IMR-90 (cell line): ENCODE measurements around the gene CD2AP. TPM values are rescaled to one million over a fixed set of nuclear protein-coding genes. Genes with fewer than 3 reads are reported as not detected.

ENCODE experiments used
- ATAC-seq: fragments of 200-7000 bp; cut with Tn5 transposase; 2 replicates; pipeline ENCODE4 v1.9.1; 2020; ENCODE audit warnings: low read depth, mild to moderate bottlenecking, moderate library complexity
- BruUV-seq: library from RNA; stranded (reverse); fragments of 400-500 nt; replicated peaks from 2 replicates; lab custom pipeline; 2021; lab: Mats Ljungman, UMichigan
- CTCF ChIA-PET: fragments of 300-600 bp; formaldehyde crosslinking; extraction: SDS; loops from one replicate; lab custom pipeline; 2021; ENCODE audit warnings: antibody characterized with exemption; lab: Yijun Ruan, JAX
- POLR2A ChIA-PET: fragments of 300-600 bp; sonication (Branson Sonifier 250); formaldehyde crosslinking; loops from one replicate; lab custom pipeline; 2022; ENCODE audit warnings: antibody characterized with exemption; ENCODE audit not compliant: unreplicated experiment; lab: Charles Lee
- DNase-seq: peaks from one replicate; pipeline ENCODE4 v3.0.0; 2013
- H2AFZ ChIP-seq: replicated peaks from 2 replicates; pipeline ENCODE3; 2013; ENCODE audit warnings: low read length, mild to moderate bottlenecking; ENCODE audit not compliant: poor library complexity
- H2AK5ac ChIP-seq: 2 replicates; pipeline ENCODE4 v1.6.1; 2013; ENCODE audit warnings: low read depth, low read length, inconsistent platforms
- H2AK9ac ChIP-seq: replicated peaks from 2 replicates; pipeline ENCODE3; 2013; ENCODE audit warnings: mild to moderate bottlenecking, low read depth, low read length, moderate library complexity; ENCODE audit not compliant: poor library complexity
- H2BK120ac ChIP-seq: 2 replicates; pipeline ENCODE4 v1.6.1; 2013; ENCODE audit warnings: low read depth, low read length, inconsistent platforms
- H2BK15ac ChIP-seq: 3 replicates; pipeline ENCODE4 v1.6.1; 2013; ENCODE audit warnings: low read depth, low read length, inconsistent platforms
- H2BK20ac ChIP-seq: 2 replicates; pipeline ENCODE4 v1.6.1; 2013; ENCODE audit warnings: low read depth, mild to moderate bottlenecking, inconsistent platforms, low read length, moderate library complexity
- H2BK5ac ChIP-seq: 2 replicates; pipeline ENCODE4 v1.6.1; 2013; ENCODE audit warnings: mild to moderate bottlenecking, low read depth, low read length, inconsistent platforms; ENCODE audit not compliant: poor library complexity, severe bottlenecking
- H3K14ac ChIP-seq: replicated peaks from 2 replicates; pipeline ENCODE4 v1.6.1; 2013; ENCODE audit warnings: low read depth, low read length, inconsistent platforms
- H3K18ac ChIP-seq: 2 replicates; pipeline ENCODE4 v1.6.1; 2013; ENCODE audit warnings: low read depth, low read length, control low read depth
- H3K23ac ChIP-seq: 2 replicates; pipeline ENCODE4 v1.6.1; 2013; ENCODE audit warnings: low read depth, low read length, inconsistent platforms
- H3K27ac ChIP-seq: 2 replicates; pipeline ENCODE4 v1.5.1; 2013; ENCODE audit warnings: mild to moderate bottlenecking, control low read depth, low read length; ENCODE audit not compliant: insufficient read depth
- H3K27me3 ChIP-seq: 2 replicates; pipeline ENCODE4 v1.6.1; 2013; ENCODE audit warnings: low read length; ENCODE audit not compliant: control insufficient read depth, insufficient read depth
- H3K36me3 ChIP-seq: 2 replicates; pipeline ENCODE4 v1.6.1; 2013; ENCODE audit warnings: low read length, mixed read lengths; ENCODE audit not compliant: control insufficient read depth, insufficient read depth
- H3K4ac ChIP-seq: 2 replicates; pipeline ENCODE4 v1.6.1; 2013; ENCODE audit warnings: low read depth, low read length, inconsistent platforms
- H3K4me1 ChIP-seq: 2 replicates; pipeline ENCODE4 v1.6.1; 2013; ENCODE audit warnings: low read length, mixed read lengths; ENCODE audit not compliant: control insufficient read depth, insufficient read depth
- H3K4me2 ChIP-seq: 2 replicates; pipeline ENCODE4 v1.6.1; 2013; ENCODE audit warnings: low read depth, mild to moderate bottlenecking, control low read depth, low read length, moderate library complexity
- H3K4me3 ChIP-seq: 2 replicates; pipeline ENCODE4 v1.5.1; 2013; ENCODE audit warnings: low read depth, mild to moderate bottlenecking, control low read depth, low read length, moderate library complexity; ENCODE audit not compliant: insufficient read depth
- H3K56ac ChIP-seq: 2 replicates; pipeline ENCODE4 v1.6.1; 2013; ENCODE audit warnings: low read length, inconsistent platforms; ENCODE audit not compliant: insufficient read depth; ENCODE audit errors: extremely low read depth
- H3K79me1 ChIP-seq, 2 experiments: 2 replicates each; pipeline ENCODE4 v1.6.1; 2013; ENCODE audit warnings: low read length in 2 of 2, inconsistent platforms in 1 of 2, low read depth in 1 of 2
- H3K9ac ChIP-seq: 2 replicates; pipeline ENCODE4 v1.6.1; 2013; ENCODE audit warnings: low read depth, low read length, control low read depth
- H3K9me1 ChIP-seq: 2 replicates; pipeline ENCODE4 v1.6.1; 2013; ENCODE audit warnings: low read length, inconsistent platforms; ENCODE audit not compliant: insufficient read depth
- H3K9me3 ChIP-seq: 2 replicates; pipeline ENCODE4 v1.6.1; 2013; ENCODE audit warnings: low read length; ENCODE audit not compliant: control insufficient read depth, insufficient read depth
- H4K20me1 ChIP-seq: 2 replicates; pipeline ENCODE4 v1.6.1; 2013; ENCODE audit warnings: low read length, inconsistent platforms; ENCODE audit not compliant: insufficient read depth
- H4K5ac ChIP-seq: 2 replicates; pipeline ENCODE4 v1.6.1; 2013; ENCODE audit warnings: mild to moderate bottlenecking, low read depth, low read length, control low read depth
- H4K8ac ChIP-seq, 2 experiments: 2 replicates each; pipeline ENCODE4 v1.6.1; 2013; ENCODE audit warnings: low read depth in 2 of 2, low read length in 2 of 2, control low read depth in 1 of 2, inconsistent platforms in 1 of 2
- H4K91ac ChIP-seq: 2 replicates; pipeline ENCODE4 v1.6.1; 2013; ENCODE audit warnings: low read depth, low read length, inconsistent platforms; ENCODE audit not compliant: insufficient read depth
- BHLHE40 ChIP-seq: fragments of 150-350 bp; IDR thresholded peaks from 2 replicates; pipeline ENCODE4 v1.6.1; 2016; ENCODE audit warnings: mild to moderate bottlenecking, low read depth, low read length
- CEBPB ChIP-seq: IDR thresholded peaks from 2 replicates; pipeline ENCODE4 v1.6.1; 2012; ENCODE audit warnings: low read depth, low read length, improper control_type of control experiment
- CHD1 ChIP-seq: IDR thresholded peaks from 2 replicates; pipeline ENCODE4 v1.6.1; 2012; ENCODE audit warnings: low read depth, low read length, improper control_type of control experiment
- FOS ChIP-seq: fragments of 150-350 bp; IDR thresholded peaks from 2 replicates; pipeline ENCODE4 v1.6.1; 2016; ENCODE audit warnings: low read depth, low read length
- MAFK ChIP-seq: IDR thresholded peaks from 2 replicates; pipeline ENCODE4 v1.6.1; 2012; ENCODE audit warnings: low read depth, low read length, improper control_type of control experiment
- MAZ ChIP-seq: IDR thresholded peaks from 2 replicates; pipeline ENCODE4 v1.6.1; 2012; ENCODE audit warnings: low read depth, mild to moderate bottlenecking, low read length, improper control_type of control experiment, moderate library complexity, borderline replicate concordance
- MXI1 ChIP-seq: IDR thresholded peaks from 2 replicates; pipeline ENCODE4 v1.6.1; 2012; ENCODE audit warnings: low read depth, mild to moderate bottlenecking, low read length, moderate library complexity, borderline replicate concordance
- NFE2L2 ChIP-seq: fragments of 150-350 bp; IDR thresholded peaks from 2 replicates; pipeline ENCODE4 v1.6.1; 2016; ENCODE audit warnings: low read depth, mild to moderate bottlenecking, low read length
- POLR2A ChIP-seq: IDR thresholded peaks from 2 replicates; pipeline ENCODE4 v1.6.1; 2012; ENCODE audit warnings: mild to moderate bottlenecking, low read depth, low read length
- RAD21 ChIP-seq: IDR thresholded peaks from 2 replicates; pipeline ENCODE4 v1.6.1; 2012; ENCODE audit warnings: low read length, improper control_type of control experiment
- RCOR1 ChIP-seq: IDR thresholded peaks from 2 replicates; pipeline ENCODE4 v1.6.1; 2012; ENCODE audit warnings: mild to moderate bottlenecking, low read length, improper control_type of control experiment; ENCODE audit not compliant: insufficient replicate concordance
- RFX5 ChIP-seq: IDR thresholded peaks from 2 replicates; pipeline ENCODE4 v1.8.0; 2012; ENCODE audit warnings: low read depth, mild to moderate bottlenecking, low read length, moderate library complexity
- SMC3 ChIP-seq: fragments of 150-350 bp; IDR thresholded peaks from 2 replicates; pipeline ENCODE4 v1.6.1; 2016; ENCODE audit warnings: low read depth, mild to moderate bottlenecking, antibody characterized with exemption, low read length, moderate library complexity
- USF2 ChIP-seq: fragments of 150-350 bp; IDR thresholded peaks from 2 replicates; pipeline ENCODE4 v1.6.1; 2017; ENCODE audit warnings: mild to moderate bottlenecking, antibody characterized with exemption, low read length, low read depth
- WGBS, 2 experiments: methylation state at CpG; one replicate each; pipeline versions ENCODE4 v1.1.5 to v1.1.7; 2013; ENCODE audit warnings: missing lambda C conversion rate in 2 of 2; ENCODE audit not compliant: insufficient read length in 1 of 2; ENCODE audit errors: extremely low coverage in 2 of 2; 5-methylcytosine and 5-hydroxymethylcytosine counted together
- dilution Hi-C: fragments of 300-500 bp; cut with HindIII; formaldehyde crosslinking; loops from one replicate; pipeline ENCODE4 v1.14.3; 2018; ENCODE audit warnings: low sequenced_read_pairs; ENCODE audit not compliant: unreplicated experiment
- in situ Hi-C: fragments of 300-500 bp; cut with MboI; formaldehyde crosslinking; loops from 3 replicates; pipeline ENCODE4 v1.14.3; 2019; ENCODE audit warnings: low sequenced_read_pairs, inconsistent platforms, mixed read lengths
- intact Hi-C: fragments of 100-400 bp; cut with micrococcal nuclease; formaldehyde crosslinking; loops from 2 replicates; pipeline ENCODE4 v1.10.0; 2022
- polyA plus RNA-seq, 3 experiments: library from polyadenylated mRNA; depleted of rRNA; stranded (reverse); fragments of >200 nt; gene quantifications; 2 replicates each; pipeline ENCODE4 v1.2.3, GENCODE V29; 2012; ENCODE audit warnings: low replicate concordance in 1 of 3
- total RNA-seq: library from RNA; depleted of rRNA; stranded (reverse); fragments of >200 nt; gene quantifications from 2 replicates; pipeline ENCODE4 v1.2.3, GENCODE V29; 2012
- TF ChIP-seq, protein P1 (sequence below): conservative IDR thresholded peaks from 2 replicates; pipeline ENCODE4 v1.5.1; 2012; ENCODE audit warnings: mild to moderate bottlenecking, low read depth, low read length, improper control_type of control experiment
- TF ChIP-seq, protein P2 (sequence below): fragments of 150-350 bp; IDR thresholded peaks from 2 replicates; pipeline ENCODE4 v1.6.1; 2016; ENCODE audit warnings: low read depth, mild to moderate bottlenecking, low read length, moderate library complexity, borderline replicate concordance

Gene CD2AP
- total and polyA plus RNA-seq, 2 of the 4 experiments (the other 2 are of a cell fraction), result 5.3 to 7.5 TPM

DNA sequence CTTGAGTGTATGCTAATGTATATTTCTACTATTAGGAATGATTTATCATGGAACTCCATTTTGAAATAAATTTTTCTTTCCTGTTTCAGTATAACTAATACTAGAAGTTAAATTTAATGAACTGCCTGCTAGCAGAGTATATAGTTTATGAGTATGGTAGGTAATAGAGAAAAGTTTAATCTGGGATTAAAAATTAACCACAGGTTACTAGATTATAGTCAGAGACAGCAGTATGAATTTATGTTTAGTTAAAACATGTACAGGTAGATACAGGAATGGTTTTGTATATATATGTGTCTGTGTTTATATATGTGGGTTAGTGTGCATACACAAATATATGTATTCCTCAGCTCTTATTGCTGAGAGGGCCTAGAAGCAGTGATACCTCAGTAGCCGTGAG is 32.3 kb downstream of the CD2AP start:
- Histone ChIP-seq H2AK5ac (no peak overlapping the region), H4K20me1 (no peaks in the 10 kb centered on the region), H2BK15ac (no peak overlapping the region), H3K23ac (no peak overlapping the region), H3K4me2 (no peak overlapping the region), H3K36me3 (no peaks in the 10 kb centered on the region), H3K18ac (no peak overlapping the region), H4K5ac (no peak overlapping the region), H3K9me3 (no peaks in the 10 kb centered on the region; the same call in none of the 2 replicates), H3K4me1 (no peaks in the 10 kb centered on the region), H4K8ac (no peak overlapping the region), H3K4ac (no peak overlapping the region), H3K4me3 (no peak overlapping the region), H3K14ac (no peak overlapping the region), H3K9ac (no peak overlapping the region), H3K9me1 (no peaks in the 10 kb centered on the region), H2BK20ac (no peak overlapping the region), H3K56ac (no peak overlapping the region), H2AFZ (no peak overlapping the region), H2BK120ac (no peak overlapping the region), H4K91ac (no peak overlapping the region), H3K27me3 (no peaks in the 10 kb centered on the region), H2AK9ac (no peak overlapping the region), H3K79me1 (peaks cover 11 to 20% of the 10 kb centered on the region in 2 experiments; a peak in 3 of 4 replicates), H2BK5ac (no peak overlapping the region), H3K27ac (no peak overlapping the region)
- in situ Hi-C loops, result no loop called here
- ATAC-seq, result no peak
- no CpG with 5 or more reads among the region's 1 CpG for WGBS, 2 experiments
- DNase-seq, result no peak
- POLR2A ChIA-PET, result no interaction called here
- intact Hi-C loops, result no loop called here
- TF ChIP-seq, protein P1, sequence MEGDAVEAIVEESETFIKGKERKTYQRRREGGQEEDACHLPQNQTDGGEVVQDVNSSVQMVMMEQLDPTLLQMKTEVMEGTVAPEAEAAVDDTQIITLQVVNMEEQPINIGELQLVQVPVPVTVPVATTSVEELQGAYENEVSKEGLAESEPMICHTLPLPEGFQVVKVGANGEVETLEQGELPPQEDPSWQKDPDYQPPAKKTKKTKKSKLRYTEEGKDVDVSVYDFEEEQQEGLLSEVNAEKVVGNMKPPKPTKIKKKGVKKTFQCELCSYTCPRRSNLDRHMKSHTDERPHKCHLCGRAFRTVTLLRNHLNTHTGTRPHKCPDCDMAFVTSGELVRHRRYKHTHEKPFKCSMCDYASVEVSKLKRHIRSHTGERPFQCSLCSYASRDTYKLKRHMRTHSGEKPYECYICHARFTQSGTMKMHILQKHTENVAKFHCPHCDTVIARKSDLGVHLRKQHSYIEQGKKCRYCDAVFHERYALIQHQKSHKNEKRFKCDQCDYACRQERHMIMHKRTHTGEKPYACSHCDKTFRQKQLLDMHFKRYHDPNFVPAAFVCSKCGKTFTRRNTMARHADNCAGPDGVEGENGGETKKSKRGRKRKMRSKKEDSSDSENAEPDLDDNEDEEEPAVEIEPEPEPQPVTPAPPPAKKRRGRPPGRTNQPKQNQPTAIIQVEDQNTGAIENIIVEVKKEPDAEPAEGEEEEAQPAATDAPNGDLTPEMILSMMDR, result no peak
- TF ChIP-seq SMC3, result no peak
- no peak for TF ChIP-seq FOS
- TF ChIP-seq, protein P2, sequence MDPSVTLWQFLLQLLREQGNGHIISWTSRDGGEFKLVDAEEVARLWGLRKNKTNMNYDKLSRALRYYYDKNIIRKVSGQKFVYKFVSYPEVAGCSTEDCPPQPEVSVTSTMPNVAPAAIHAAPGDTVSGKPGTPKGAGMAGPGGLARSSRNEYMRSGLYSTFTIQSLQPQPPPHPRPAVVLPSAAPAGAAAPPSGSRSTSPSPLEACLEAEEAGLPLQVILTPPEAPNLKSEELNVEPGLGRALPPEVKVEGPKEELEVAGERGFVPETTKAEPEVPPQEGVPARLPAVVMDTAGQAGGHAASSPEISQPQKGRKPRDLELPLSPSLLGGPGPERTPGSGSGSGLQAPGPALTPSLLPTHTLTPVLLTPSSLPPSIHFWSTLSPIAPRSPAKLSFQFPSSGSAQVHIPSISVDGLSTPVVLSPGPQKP, result no peak
- no peak for TF ChIP-seq RAD21
- TF ChIP-seq POLR2A, result no peak
- no peak for TF ChIP-seq RFX5
- no peak for TF ChIP-seq CEBPB
- TF ChIP-seq NFE2L2, result no peak
- TF ChIP-seq RCOR1, result no peak
- TF ChIP-seq MXI1, result no peak
- TF ChIP-seq BHLHE40, result no peak
- no peak for TF ChIP-seq USF2
- TF ChIP-seq MAZ, result no peak
- TF ChIP-seq MAFK, result no peak
- no peak for TF ChIP-seq CHD1
- BruUV-seq, result no TSS peak
- CTCF ChIA-PET, result no interaction called here
- dilution Hi-C loops, result no loop called here
